NCI-H345 treated with DMSO at 0.1 percent for 48 hours (cell line): ENCODE data around the gene RAB31.
"Not testable (repeated sequence)": the region's sequence is repeated elsewhere in the genome, so short reads cannot be mapped to it uniquely, and the experiment has no call there.

Source experiments
- DNase-seq: peaks from one replicate; lab custom pipeline; 2025; ENCODE audit not compliant: unreplicated experiment; lab: John Stamatoyannopoulos, UW

The RAB31 gene

GRCh38 chr18:9757827-9758621, 49.9 kb downstream of the RAB31 start:
- no peak for DNase-seq

GRCh38 chr18:9758624-9759075, 50.5 kb downstream of the RAB31 start:
- no peak for DNase-seq

- DNase-seq, result no peak
These were observed 52.5 kb downstream of the RAB31 start for GRCh38 chr18:9760641-9761040.

GRCh38 chr18:9762526-9762925, 54.4 kb downstream of the RAB31 start:
- no peak for DNase-seq

DNA sequence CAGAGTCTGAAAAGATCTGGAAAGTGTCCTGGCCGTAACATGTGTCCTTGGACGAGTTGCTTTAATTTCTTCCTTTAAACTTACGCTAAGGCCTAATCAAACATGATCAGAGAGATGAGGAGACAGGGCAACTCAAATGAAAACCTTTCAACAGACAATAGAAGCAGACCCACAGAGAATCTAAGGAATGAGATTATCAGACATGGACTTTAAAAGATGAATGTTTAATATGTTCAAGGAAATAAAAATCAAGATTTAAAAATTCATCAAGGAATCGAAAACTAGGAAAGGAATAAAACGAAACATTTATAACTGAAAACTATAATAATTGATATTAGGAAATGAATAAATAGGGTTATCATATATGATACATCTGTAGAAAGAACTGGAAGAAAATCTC, 55.1 kb downstream of the RAB31 start:
- DNase-seq, result no peak

GRCh38 chr18:9764011-9764481, 55.9 kb downstream of the RAB31 start:
- no peak for DNase-seq

DNA sequence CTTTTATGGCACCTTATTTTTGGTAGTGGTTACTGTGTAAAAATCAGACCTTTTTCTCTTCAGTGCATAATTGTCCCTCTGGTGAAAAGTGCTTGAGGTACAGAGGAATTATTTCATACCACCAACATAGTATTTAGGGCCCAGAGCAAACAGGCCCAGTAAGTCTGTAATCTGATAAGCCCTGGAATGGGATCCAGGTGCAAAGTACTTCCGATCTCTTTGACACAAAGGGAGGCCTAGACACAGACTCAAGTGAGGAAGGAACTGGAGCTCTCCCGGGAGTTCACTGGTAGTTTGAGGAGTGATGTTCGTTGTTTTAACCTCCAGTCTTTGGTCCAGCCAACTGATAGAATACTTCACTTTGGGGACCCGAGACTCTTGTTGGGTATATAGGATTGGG, 57.4 kb downstream of the RAB31 start:
- DNase-seq, result no peak

DNA sequence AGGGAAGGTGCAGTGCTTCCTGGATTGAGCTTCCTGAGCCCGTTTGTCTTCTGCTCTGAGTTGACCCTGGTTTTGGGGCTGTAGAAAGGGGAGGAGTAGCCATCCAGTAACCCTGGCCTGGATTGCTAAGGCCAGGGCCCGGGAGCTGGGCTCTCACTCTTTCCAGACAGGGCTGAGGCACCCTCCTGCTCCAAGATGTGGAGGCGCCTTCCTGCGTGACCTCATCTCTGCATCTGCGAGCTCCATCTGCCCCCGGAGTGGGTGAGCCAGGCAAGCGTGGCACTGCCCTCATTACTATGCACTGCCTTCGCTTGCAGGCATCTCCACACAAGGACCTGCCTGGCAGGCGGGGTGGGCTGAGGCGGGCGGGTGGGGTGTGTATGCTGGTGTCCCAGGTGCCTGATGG, 58.0 kb downstream of the RAB31 start:
- DNase-seq, result no peak

GRCh38 chr18:9766740-9767139, 58.6 kb downstream of the RAB31 start:
- no peak for DNase-seq

- not testable (repeated sequence) for DNase-seq
These were observed 60.1 kb downstream of the RAB31 start for GRCh38 chr18:9768071-9768691.

DNA sequence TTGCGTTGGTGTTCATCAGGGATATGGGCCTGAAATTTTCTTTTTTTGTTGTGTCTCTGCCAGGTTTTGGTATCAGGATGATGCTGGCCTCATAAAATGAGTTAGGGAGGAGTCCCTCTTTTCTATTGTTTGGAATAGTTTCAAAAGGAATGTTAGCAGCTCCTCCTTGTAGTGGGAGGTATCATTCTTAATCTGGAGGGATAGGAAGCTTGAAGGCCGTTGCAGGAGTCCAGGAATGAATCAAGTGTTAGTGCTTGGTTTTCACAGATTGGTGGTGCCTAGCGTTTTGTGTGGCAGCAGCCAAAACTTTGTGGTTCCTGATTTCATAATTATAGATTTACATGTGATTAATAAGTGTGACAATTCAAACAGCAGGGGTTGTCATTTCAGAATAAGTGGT, 62.0 kb downstream of the RAB31 start:
- DNase-seq, result not testable (repeated sequence)

- DNase-seq, result no peak
These were observed 63.3 kb downstream of the RAB31 start for GRCh38 chr18:9771261-9771976.

GRCh38 chr18:9771977-9772660, 64.0 kb downstream of the RAB31 start:
- no peak for DNase-seq

DNA sequence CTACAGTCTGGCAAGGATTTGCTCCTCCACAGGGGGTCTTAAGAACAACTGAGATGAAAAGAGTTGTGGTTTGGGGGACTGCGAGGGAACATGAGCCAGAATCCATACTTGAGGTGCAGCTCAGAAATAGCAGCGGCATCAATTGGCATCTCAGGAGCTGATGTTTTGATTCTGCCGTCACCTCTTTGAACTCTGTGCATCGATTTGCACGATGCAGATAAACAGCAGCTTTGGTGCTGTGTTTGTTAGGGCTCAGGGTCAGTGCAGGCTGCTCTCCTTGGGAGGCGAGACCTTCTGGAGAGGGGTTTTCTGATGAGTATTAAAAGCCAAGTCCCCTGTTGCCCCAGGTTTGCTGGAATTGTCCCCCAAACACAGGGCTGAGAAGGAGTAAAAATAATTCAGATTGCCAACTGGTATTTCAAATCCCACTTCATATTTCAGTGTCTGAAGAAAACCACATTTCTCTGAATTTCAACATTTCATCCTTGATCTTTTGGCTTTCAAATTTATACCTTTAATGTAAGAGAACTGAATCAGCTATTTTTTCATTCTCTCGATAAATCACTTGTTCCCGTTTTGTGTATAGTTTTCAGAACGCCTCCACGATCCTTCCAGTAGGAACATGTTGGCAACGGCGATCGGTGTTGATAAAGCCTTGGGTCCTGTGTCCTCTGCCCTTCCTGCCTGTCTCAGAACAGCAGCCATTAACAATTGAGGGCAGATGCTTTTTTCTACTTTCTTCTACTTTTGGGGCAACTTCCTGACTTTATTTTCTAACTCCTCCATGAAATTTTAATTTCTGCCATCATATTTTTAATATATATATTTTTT, 65.0 kb downstream of the RAB31 start:
- DNase-seq, result no peak

DNA sequence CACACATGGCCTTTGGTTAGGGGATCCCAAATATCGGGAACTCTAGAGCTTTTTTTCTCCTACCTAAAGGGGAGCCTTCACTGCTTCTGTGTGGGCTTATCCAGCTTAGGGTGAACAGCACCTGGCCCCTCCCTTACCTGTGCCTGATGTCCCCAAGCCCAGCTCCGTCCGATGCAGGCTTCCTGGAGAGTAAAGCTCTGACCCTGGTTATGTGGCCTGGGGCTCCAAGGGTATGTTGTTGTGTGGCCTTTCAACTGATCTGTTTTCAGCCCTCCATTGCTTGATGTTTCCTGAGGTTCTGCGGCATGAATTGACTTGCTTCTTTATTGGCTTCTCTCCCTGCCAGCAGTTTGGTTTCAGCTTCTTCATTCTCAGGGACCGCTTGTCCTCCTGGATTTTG, 66.0 kb downstream of the RAB31 start:
- no peak for DNase-seq

DNA sequence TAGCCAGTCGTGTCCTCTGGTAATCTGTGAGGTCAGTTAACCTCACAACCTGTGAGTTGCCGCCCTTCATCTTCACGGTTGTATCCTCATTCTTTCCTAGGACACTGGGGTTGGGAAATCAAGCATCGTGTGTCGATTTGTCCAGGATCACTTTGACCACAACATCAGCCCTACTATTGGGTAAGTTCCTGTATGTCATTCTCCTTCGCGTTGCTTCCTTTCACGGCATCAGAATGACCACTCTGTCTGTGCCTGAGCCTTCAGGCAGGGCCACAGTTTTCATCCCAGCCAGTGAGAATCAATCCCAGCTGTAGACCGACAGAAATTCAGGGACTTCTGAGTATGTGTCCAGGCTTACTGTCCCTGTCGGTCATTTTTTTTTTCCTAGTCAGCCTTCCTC, 67.1 kb downstream of the RAB31 start:
- DNase-seq, result no peak

DNA sequence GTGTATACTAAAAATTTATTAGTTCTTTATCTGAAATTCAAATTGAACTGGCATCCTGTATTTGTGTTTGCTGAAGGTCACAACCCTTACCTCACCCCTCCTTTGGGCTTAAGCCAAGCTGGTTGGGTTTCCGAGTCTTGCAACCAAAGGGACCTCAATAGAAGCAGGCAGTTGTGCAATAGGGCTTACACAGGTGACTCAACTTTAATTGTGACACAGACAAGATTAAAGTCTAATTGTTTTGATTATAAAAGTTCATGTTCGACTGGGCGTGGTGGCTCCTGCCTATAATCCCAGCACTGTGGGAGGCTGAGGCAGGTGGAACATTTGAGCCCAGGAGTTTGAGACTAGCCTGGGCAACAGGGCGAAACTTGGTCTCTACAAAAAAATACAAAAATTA, 71.5 kb downstream of the RAB31 start:
- DNase-seq, result no peak

DNA sequence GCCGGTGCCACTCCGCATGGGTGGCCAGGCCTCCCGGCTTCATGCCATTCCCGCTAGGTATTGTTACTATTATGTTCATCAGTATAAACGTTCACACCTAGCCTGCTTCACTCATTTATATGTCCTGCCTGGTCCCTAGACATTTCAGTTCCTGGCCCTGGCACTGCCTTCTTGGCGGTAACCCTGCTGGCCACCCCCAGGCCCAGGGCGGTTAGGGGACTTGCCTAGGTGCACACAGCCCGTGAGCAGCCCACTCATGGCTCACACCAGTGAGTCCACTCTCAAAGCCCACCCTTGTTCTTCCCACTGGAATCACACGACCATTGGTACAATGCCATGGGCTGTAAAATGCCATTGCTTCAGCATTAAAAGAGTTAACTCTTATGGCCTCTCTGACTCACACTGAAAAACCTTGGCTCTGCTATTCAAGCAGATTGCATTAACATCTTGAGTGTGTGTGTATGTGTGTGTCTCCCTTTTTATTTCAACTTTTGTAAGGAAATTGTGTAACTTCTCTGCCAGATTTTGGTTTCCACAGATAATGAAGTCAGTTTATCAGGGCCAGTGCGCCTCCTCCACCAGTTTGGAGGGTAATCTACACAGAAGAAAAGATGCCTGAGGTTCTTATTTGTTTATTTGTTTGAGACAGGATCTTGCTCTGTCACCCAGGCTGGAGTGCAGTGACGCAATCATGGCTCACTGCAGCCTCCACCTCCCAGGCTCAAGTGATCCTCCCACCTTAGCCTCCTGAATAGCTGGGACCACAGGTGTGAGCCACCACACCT, 74.2 kb downstream of the RAB31 start:
- DNase-seq, result no peak

- no peak for DNase-seq
These were observed 78.5 kb downstream of the RAB31 start for GRCh38 chr18:9786631-9787030.

GRCh38 chr18:9787036-9787435, 78.9 kb downstream of the RAB31 start:
- DNase-seq, result no peak
